Endothelial cell of umbilical vein (primary cell): ENCODE data around the gene POLD3. TPM values are rescaled to one million over a fixed set of nuclear protein-coding genes. Genes with fewer than 3 reads are reported as not detected.

Source experiments
- BruUV-seq: library from RNA; stranded (reverse); fragments of 400-500 nt; replicated peaks from 2 replicates; lab custom pipeline; 2021; lab: Mats Ljungman, UMichigan
- CTCF ChIA-PET: fragments of 300-600, 350-600 bp; sonication (Branson Sonifier 250); formaldehyde crosslinking; loops from one replicate; lab custom pipeline; 2021; ENCODE audit warnings: antibody characterized with exemption, inconsistent platforms; lab: Charles Lee
- POLR2A ChIA-PET: fragments of 300-600, 350-600 bp; sonication (Branson Sonifier 250); formaldehyde crosslinking; loops from one replicate; lab custom pipeline; 2021; ENCODE audit warnings: antibody characterized with exemption, inconsistent platforms; lab: Charles Lee
- DNase-seq: peaks from one replicate; pipeline ENCODE4 v3.0.0-alpha.2; 2011; ENCODE audit warnings: low read depth, low spot score
- FAIRE-seq: peaks from 2 replicates; lab custom pipeline; 2011; peaks lifted over from hg19 to GRCh38; lab: Jason Lieb, UNC
- H2AFZ ChIP-seq: 2 replicates; pipeline ENCODE4 v1.6.0; 2012; ENCODE audit warnings: low read depth, low read length, control low read depth, inconsistent platforms
- H3K27ac ChIP-seq: 2 replicates; pipeline ENCODE4 v1.5.1; 2011; ENCODE audit warnings: low read depth, mild to moderate bottlenecking, control low read depth, low read length, moderate library complexity; ENCODE audit not compliant: insufficient read depth
- H3K27me3 ChIP-seq, 2 experiments: 2 replicates each; pipeline versions ENCODE4 v1.6.0 to v1.6.1; 2011; ENCODE audit warnings: low read length in 2 of 2, mixed read lengths in 1 of 2; ENCODE audit not compliant: control insufficient read depth in 2 of 2, insufficient read depth in 2 of 2
- H3K36me3 ChIP-seq, 2 experiments: 2 replicates in 1 of 2; 3 replicates in 1 of 2; pipeline ENCODE4 v1.5.1; 2011; ENCODE audit warnings: low read length in 2 of 2, mild to moderate bottlenecking in 1 of 2, moderate library complexity in 1 of 2; ENCODE audit not compliant: control insufficient read depth in 2 of 2, insufficient read depth in 2 of 2; ENCODE audit errors: extremely low read depth in 1 of 2
- H3K4me1 ChIP-seq: 3 replicates; pipeline ENCODE4 v1.5.1; 2011; ENCODE audit warnings: mild to moderate bottlenecking, low read length; ENCODE audit not compliant: control insufficient read depth, insufficient read depth; ENCODE audit errors: extremely low read depth
- H3K4me2 ChIP-seq: 2 replicates; pipeline ENCODE4 v1.6.1; 2011; ENCODE audit warnings: low read length, control low read depth, mixed read lengths; ENCODE audit not compliant: insufficient read depth
- H3K4me3 ChIP-seq, 3 experiments: fragments of 200-600 bp in 1 of 3; sonication (generic), shearing (Covaris generic) in 1 of 3; replicated peaks in 1 of 3; 2 replicates each; pipeline ENCODE4 v1.5.1; 2011 to 2016; ENCODE audit warnings: control low read depth in 3 of 3, low read length in 3 of 3, mild to moderate bottlenecking in 2 of 3, inconsistent platforms in 1 of 3, low read depth in 1 of 3, moderate library complexity in 1 of 3; ENCODE audit not compliant: insufficient read depth in 1 of 3
- H3K79me2 ChIP-seq: 2 replicates; pipeline ENCODE4 v1.6.0; 2012; ENCODE audit warnings: low read length, inconsistent platforms; ENCODE audit not compliant: control insufficient read depth, insufficient read depth
- H3K9ac ChIP-seq: replicated peaks from 2 replicates; pipeline ENCODE3; 2011; ENCODE audit warnings: low read length, control low read depth; ENCODE audit not compliant: insufficient read depth; ENCODE audit errors: extremely low read depth
- H3K9me1 ChIP-seq: replicated peaks from 3 replicates; pipeline ENCODE4 v1.6.0; 2011; ENCODE audit warnings: mild to moderate bottlenecking, low read length; ENCODE audit not compliant: control insufficient read depth, insufficient read depth; ENCODE audit errors: extremely low read depth
- H3K9me3 ChIP-seq: replicated peaks from 2 replicates; pipeline ENCODE4 v1.5.1; 2012; ENCODE audit warnings: low read length, inconsistent platforms; ENCODE audit not compliant: control insufficient read depth, insufficient read depth
- H4K20me1 ChIP-seq: replicated peaks from 2 replicates; pipeline ENCODE3; 2011; ENCODE audit warnings: mild to moderate bottlenecking, low read length; ENCODE audit not compliant: control insufficient read depth, insufficient read depth; ENCODE audit errors: extremely low read depth
- CTCF ChIP-seq, 2 donors: IDR thresholded peaks; 1 replicate in 1 of 2; 2 replicates in 1 of 2; pipeline ENCODE4 v1.5.1; 2011; ENCODE audit warnings: low read length in 2 of 2, mild to moderate bottlenecking in 2 of 2, moderate library complexity in 2 of 2, control low read depth in 1 of 2, inconsistent platforms in 1 of 2, low read depth in 1 of 2; ENCODE audit not compliant: insufficient read depth in 1 of 2; ENCODE audit errors: extremely low read depth in 1 of 2
- EZH2 ChIP-seq: IDR thresholded peaks from 2 replicates; pipeline ENCODE4 v1.6.1; 2012; ENCODE audit warnings: borderline replicate concordance, low read depth, mild to moderate bottlenecking, moderate library complexity, low read length, inconsistent platforms; ENCODE audit not compliant: severe bottlenecking
- FOS ChIP-seq: IDR thresholded peaks from 2 replicates; pipeline ENCODE4 v1.6.1; 2011; ENCODE audit warnings: mild to moderate bottlenecking, low read length, moderate library complexity, borderline replicate concordance; ENCODE audit not compliant: insufficient read depth
- GATA2 ChIP-seq: IDR thresholded peaks from 2 replicates; pipeline ENCODE4 v1.7.0; 2011; ENCODE audit warnings: low read depth, mild to moderate bottlenecking, moderate library complexity, mixed read lengths, low read length; ENCODE audit not compliant: insufficient read length, insufficient read depth
- JUN ChIP-seq: IDR thresholded peaks from 2 replicates; pipeline ENCODE4 v1.6.1; 2011; ENCODE audit warnings: borderline replicate concordance, low read depth; ENCODE audit not compliant: insufficient read length, insufficient read depth
- MAX ChIP-seq: IDR thresholded peaks from 2 replicates; pipeline ENCODE4 v1.6.1; 2011; ENCODE audit not compliant: insufficient read depth, insufficient read length
- MYC ChIP-seq: IDR thresholded peaks from one replicate; pipeline ENCODE4 v1.6.1; 2011; ENCODE audit warnings: mild to moderate bottlenecking, low read depth, low read length
- POLR2A ChIP-seq: IDR thresholded peaks from 2 replicates; pipeline ENCODE4 v1.6.1; 2012; ENCODE audit warnings: low read depth, mild to moderate bottlenecking, control low read depth, low read length
- POLR2AphosphoS5 ChIP-seq: IDR thresholded peaks from 2 replicates; pipeline ENCODE4 v1.6.1; 2012; ENCODE audit warnings: low read depth, mild to moderate bottlenecking, control low read depth, low read length, moderate library complexity; ENCODE audit not compliant: insufficient read depth
- dilution Hi-C: fragments of 300-500 bp; cut with MboI; formaldehyde crosslinking; loops from one replicate; pipeline ENCODE4 v1.15.0; 2019; ENCODE audit warnings: low sequenced_read_pairs; ENCODE audit not compliant: extremely low pct_ligation_motif_present
- intact Hi-C: fragments of 100-400 bp; cut with micrococcal nuclease; formaldehyde crosslinking; loops from one replicate; pipeline ENCODE4 v1.10.0; 2022
- polyA plus RNA-seq, 4 experiments: library from polyadenylated mRNA; depleted of rRNA in 3 of 4; stranded (reverse) in 3 of 4; unstranded in 1 of 4; fragments of >200 nt; gene quantifications; 2 replicates each; pipeline versions ENCODE4 v1.2.1 to v1.2.3, GENCODE V29; 2011 to 2012; ENCODE audit warnings: missing spikeins in 1 of 4
- total RNA-seq: library from RNA; stranded (reverse); gene quantifications from 2 replicates; pipeline ENCODE4 v1.2.3, GENCODE V29; 2021

The POLD3 gene
- total and polyA plus RNA-seq, 2 donors (not counting 3 experiments of a cell fraction or from before 2014, with no cell fraction given) = 8.9 to 25.2 TPM

GRCh38 chr11:74605403-74605802 lies 13.0 kb downstream of the POLD3 start:
- Histone ChIP-seq H3K79me2 (no peaks in the 10 kb centered on the region), H3K4me2 (no peak overlapping the region), H2AFZ (no peak overlapping the region), H3K27ac (no peak overlapping the region), H3K36me3 (peaks cover 0 to 5% of the 10 kb centered on the region in 2 experiments), H3K9ac (no peak overlapping the region), H3K4me3 (no peak overlapping the region), H3K9me3 (no peaks in the 10 kb centered on the region), H3K9me1 (no peaks in the 10 kb centered on the region), H3K4me1 (no peaks in the 10 kb centered on the region), H4K20me1 (no peaks in the 10 kb centered on the region), H3K27me3 (no peaks in the 10 kb centered on the region)
- no peak for DNase-seq
- BruUV-seq = no TSS peak
- intact Hi-C loops = no loop called here
- POLR2A ChIA-PET = no interaction called here
- FAIRE-seq = no peak
- dilution Hi-C loops = no loop called here
- CTCF ChIA-PET = interaction anchor here (1.1 kb wide), 1 partner anchor 134 kb away, joined by 3 read pairs; no protein-coding TSS in a partner anchor
- no peak for TF ChIP-seq MAX
- no peak for TF ChIP-seq GATA2
- no peak for TF ChIP-seq POLR2A
- TF ChIP-seq MYC = no peak
- TF ChIP-seq FOS = no peak
- no peak for TF ChIP-seq POLR2AphosphoS5
- TF ChIP-seq EZH2 = no peak
- TF ChIP-seq JUN = no peak
- TF ChIP-seq CTCF (IDR thresholded peaks at IDR 0.05; ENCODE audit: extremely low read depth in 1 of 2, insufficient read depth in 1 of 2, low read depth in 1 of 2, low read length in 2 of 2) = no peak
